Fibroblast of skin of left biceps (primary cell): ENCODE measurements around the gene TAF1C.

ENCODE experiments used
- DNase-seq, 2 experiments: peaks; one replicate each; pipeline ENCODE4 v3.0.0-alpha.2; 2013; ENCODE audit warnings: low read depth in 2 of 2

TAF1C gene

DNA sequence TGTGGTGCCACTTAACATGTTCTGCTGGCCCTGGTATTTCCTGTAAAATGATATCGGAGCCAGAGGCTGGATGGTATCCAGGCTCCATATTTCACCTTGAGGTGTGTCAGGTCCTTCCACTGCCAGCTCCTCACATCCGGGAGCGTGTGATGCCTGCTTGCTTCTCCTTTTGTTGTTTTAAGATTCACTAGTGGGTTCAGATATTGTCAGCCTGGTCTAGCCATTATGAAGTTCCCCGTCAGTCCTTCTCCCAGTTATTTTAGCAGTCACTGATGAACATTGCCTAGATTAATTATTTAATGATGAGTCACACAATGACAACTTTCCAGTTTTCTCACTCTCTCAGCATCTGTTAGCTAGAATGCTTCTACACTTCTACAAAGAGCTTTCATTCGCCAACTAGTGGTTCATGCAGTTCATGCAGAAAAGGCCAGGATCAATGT, 30.5 kb downstream of the TAF1C start:
- DNase-seq = no peak

DNA sequence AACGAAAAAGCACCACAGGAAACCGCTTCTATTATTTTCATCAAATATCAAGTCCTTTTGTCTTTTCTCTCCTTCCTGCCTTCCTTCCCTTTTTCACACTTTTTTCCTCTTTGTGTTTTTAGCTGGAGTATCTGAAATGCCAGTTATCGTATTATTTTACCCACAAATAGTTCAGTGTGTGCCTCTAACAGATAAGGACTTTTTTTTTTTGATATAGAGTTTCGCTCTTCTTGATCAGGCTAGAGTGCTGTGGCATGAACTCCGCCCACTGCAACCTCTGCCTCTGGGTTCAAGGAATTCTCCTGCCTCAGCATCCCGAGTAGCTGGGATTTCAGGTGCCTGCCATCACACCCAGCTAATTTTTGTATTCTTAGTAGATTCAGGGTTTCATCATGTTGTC, 31.1 kb downstream of the TAF1C start:
- no peak for DNase-seq

DNA sequence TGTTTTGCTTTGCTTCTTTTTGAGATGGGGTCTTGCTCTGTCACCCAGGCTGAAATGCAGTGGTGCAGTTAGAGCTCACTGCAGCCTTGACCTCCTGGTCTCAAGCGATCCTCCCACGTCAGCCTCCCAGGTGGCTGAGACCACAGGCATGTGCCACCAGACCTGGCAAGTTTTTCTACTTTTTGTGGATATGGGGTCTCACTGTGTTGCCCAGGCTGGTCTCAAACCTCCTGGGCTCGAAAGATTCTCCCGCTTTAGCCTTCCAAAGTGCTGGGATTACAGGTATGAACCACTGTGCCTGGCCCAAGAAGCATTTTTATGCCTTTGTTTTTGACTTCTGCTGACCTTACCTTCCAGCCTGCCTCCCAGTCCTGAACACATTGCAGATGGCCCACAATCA, 31.6 kb downstream of the TAF1C start:
- no peak for DNase-seq

DNA sequence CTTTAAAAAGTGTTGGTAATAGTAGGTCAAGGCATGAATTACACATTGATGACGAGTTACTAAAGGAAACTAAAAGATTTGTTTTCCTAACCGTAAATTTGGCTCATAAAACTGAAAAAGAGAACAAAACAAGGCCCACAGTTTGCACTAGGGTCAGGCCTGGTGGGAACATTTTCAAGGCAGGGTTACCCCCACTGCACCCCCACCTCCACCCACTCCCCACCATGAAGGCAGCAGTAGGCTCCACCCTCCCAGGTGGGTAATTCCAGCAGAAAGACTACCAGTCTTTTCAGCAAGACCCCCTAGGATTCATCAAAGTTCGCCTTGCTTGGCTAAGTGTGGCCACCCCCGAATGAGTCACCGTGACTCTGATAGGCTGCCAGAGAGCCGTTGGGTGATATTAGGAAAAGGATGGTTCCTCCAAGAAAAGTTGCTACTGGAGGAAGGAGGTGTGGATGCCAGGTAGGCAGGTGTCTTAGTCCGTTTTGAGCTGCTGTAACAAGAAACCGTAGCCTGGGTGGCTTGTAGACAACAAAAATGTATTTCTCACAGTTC, 33.1 kb downstream of the TAF1C start:
- no peak for DNase-seq

DNA sequence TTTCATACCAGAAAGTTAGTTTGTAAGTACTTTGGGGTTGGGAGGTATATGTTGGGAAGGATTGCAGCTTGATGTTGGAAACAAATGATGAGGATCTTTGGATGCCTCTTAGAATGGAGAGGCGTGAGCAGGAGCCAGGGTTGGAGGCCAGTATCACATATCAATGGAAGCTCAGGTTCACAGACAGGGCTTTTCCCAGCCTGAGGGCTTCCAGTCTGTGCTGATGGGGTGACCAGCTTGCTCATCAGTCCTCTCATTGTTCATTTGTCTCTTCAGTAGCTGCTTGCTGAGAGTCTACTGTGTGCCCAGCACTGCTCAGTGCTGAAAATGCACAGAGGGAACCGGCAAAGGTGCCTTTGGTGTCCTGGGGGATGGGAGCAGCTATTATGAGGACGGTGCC, 35.9 kb downstream of the TAF1C start:
- DNase-seq = no peak

DNA sequence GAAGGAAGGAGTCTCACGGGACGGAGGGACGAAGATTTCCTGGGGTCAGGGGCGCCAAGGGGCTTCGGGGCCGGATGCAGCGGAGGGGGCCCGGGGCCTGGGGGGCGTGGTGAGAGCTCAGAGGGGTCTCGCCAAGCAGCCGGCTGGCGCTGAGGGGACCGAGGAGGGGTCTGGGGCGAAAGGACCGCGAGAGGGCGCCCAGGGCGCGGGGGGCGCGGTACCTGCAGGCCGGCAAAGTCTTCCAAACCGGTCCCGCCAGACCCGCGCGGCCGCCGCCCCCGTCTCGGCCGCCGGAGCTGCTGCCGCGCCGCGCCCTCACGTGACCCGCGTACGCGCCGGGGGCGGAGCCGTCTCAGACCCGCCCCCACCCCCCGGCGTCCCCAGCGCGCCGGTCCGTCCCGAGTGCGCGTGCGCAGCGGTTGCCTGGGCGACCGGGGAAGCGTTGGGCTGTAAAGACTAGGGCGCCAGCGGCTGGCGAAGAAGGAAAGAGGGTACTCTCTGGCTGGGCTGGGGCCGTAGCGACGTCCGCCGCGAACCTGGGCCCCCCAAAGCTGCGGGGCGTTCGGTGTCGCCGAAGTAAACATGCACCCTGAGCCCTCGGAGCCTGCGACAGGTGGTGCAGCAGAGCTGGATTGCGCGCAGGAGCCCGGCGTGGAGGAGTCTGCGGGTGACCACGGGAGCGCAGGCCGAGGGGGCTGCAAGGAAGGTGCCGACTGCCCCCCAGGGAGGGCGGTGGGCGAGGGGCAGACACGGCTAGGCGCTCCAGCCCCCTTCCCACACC, 41.8 kb downstream of the TAF1C start, which contains the start of the genes DNAAF1 and HSDL1:
Gene DNAAF1, plus strand, starts transcription at position 450 of the 781 bp plus-strand sequence. Its CDS starts 133 bp downstream, at position 583.
Gene HSDL1, minus strand, starts transcription at position 319 of the 781 bp plus-strand sequence. CDS start 13,856 bp downstream, outside the sequence.
- peak; percentile 51 for DNase-seq

DNA sequence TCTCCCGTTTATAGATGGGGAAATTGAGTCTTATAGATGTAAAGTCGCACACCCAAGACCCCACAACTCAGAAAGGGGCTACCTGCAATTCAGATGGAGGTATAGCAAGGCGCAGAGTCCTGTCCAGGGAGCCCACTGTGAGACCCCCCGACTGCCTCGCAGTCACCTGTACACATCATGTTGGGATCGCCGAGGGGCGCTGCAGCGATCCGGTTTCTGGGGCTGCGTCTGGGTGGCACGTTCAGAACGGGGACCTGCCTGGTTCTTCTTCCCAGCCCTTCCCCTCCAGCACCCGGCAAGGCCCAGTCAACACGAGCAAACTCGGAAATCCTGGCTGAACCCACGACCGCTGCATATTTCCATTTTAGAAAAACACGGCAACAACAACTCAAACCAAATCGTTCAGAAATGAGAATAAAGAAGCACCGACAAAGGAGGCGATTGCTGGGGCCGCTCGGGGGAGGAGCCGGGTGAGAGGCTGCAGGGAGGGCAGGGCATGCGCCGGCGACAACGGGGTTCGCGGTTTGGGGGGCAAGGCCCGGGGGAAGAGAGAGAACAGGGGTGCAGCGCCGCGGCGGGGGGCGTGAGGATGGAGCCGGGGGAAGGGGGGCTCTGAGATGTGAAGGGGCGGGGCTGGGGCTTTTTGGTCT, 42.5 kb downstream of the TAF1C start:
- DNase-seq = no peak

DNA sequence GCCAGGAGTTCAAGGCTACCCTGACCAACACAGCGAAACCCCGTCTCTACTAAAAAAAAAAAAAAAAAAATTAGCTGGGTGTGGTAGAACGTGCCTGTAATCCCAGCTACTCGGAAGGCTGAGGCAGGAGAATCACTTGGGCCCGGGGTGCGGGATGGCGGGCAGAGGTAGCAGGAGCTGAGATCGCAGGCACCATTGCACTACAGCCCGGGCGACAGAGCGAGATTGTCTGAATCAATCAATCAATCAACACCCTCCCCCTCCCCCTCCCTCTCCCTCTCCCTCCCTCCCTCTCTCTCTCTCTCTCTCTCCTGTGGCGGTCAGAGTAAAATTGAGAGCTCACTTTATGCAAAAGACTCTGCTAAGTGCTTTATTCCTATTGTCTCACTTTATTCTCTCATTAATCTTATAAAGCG, 43.1 kb downstream of the TAF1C start:
- no peak for DNase-seq

DNA sequence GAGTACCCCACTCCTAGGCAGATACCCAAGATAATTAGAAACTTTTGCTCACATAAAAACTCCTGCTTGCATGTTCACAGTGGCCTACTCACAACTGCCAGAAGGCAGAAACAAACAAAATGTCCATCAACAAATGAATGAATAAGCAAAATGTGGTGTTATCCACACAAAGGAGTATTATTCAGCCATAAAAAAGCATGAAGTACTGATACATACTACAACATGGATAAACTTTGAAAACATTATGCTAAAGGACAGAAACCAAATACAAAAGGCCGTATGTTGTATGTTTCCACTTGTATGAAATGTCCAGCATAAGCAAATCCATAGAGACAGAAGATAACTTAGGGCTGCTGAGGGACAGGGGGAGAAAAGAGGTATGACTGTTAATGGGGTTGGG, 43.8 kb downstream of the TAF1C start:
- DNase-seq = no peak

DNA sequence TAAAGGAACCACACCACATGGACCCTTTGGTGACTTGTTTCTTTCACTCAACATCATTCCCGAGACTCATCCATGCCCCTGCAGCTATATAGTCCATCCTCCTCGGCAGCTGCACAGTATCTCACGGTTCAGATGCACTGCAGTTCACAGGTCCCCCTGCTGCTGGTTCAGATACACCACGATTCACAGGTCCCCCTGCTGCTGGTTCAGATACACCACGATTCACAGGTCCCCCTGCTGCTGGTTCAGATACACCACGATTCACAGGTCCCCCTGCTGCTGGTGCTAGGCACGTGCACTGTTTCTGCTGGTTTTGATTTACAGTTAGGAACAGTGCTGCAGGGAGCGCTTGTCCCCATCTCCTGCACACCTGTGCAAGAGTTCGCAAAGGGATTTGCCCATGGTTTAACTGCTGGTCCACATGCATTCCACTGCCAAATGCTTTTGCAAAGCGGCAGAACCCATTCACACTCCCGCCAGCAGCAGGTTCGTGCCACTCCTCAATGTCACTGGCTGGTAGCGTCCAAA, 45.6 kb downstream of the TAF1C start:
- DNase-seq = no peak

DNA sequence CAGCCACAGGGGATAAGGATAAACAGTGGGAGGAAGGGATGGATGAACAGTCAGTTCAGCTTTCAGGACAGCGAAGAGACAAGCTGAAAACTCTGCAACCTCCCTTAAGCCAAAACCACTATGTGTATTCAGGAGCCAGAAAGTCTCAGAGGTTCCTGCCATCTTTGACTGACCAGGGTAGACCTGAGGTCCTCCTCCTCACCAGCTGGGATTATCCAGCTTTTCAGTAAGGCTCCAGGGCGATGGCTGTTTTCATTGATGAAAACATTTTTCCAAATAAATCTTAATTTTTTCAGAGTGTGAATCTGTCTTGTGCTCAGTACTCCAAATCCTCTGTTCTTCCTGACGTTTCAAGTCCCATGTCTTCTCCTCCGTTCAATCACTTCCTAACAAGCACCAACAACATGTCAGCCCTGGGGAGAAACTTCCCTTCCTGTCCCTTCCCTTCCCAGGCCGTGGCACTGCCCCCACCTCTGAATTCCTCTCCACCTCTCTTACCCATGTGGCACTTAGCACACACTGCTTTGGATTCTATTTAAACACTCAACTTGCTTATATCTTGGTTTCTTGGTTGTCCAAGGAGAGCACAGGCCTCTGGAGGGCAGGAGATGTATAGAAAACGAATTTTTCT, 47.1 kb downstream of the TAF1C start:
- DNase-seq = no peak

DNA sequence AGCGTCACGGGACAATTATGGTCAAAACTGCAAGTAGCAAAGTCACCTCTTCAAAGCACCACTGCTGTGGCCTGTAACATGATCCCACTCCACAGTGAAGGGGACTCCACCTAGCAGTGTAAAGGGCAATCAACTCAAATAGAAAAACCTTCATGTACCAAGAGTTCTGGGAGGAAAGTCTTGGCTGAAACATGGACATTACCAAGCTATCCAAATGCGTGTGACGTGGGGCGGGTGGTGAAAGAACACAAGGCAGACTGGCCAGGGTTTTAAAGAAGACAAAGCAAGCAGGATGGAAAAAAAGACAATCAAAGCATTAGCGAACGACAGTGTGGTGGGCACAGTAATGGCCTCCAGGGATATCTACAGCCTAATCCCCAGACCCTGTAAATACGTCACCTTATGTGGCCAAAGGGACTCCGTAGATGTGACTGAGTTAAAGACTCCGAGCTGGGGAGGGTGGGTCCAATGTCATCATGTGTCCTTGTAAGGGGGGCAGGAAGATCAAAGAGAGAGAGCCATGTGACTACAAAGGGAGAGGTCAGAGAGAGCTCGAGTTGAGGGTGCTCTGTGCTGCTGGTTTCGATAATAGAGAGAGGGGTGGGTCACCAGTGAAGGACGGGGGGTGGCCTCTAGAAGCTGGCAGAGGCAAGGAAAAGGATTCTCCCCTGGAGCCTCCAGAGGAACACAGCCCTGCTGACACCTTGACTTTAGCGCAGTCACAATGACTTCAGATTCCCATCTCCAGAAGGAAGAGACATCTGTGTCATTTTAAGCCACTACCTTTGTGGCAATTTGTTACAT, 47.8 kb downstream of the TAF1C start:
- no peak for DNase-seq

DNA sequence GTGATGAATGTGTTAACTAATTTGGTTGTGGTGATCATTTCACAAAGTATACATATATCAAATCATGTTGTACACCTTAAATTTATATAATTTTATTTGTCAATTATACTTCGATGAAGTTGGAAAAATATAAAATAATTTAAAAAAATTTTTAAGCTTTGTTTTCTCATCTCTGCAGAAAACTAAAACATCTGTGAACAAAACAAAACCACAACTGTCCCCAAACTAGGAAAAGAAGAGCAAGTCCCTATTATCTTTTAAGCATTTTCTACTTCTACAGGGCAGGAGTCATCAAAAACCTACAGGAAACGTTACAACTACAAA, 48.4 kb downstream of the TAF1C start:
- no peak for DNase-seq

DNA sequence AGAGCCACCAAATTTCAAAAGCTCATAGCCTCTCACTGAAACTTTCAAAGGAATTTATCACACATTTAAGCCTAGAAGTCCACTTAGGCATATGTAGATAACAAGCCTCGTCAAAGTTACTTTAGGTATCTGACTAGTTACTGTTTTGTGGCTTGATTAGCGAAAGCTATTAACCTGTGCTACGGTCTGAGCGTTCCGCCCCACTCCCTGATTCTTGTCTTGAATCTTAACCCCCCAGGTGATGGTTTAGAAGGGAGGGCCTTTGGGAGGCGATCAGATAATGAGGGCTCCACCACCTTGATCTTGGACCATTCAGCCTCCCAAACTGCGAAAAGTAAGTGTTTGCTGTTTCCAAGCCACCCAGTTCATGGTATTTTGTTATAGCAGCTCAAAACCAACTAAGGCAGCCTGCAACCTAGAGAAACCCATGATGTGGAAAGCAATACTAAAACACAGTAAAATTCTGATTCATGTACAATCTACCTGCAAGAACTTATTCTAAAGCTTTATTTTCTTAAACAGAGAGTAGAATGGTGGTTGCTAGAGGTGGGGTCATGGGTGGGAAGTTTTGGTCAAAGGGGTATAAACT, 49.0 kb downstream of the TAF1C start:
- no peak for DNase-seq

DNA sequence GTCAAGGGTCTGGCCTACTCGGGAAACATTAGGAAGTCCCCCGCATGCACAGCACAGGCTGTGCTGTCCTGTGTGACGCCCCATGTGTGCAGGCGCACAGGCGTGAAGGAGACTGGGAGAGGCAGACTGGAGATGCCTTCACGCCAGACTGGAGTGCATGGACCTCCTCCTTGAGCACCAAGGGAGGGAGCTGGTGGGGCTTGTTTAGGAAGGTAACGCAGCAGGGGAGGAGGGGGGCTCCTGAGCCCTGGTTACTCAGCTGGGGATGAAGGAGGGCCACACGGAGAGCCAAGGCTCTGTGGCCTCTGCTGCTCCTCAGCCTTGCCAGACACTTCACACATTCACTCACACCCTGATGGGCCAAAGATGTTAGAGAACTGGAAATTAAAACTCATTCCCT, 49.6 kb downstream of the TAF1C start:
- no peak for DNase-seq

DNA sequence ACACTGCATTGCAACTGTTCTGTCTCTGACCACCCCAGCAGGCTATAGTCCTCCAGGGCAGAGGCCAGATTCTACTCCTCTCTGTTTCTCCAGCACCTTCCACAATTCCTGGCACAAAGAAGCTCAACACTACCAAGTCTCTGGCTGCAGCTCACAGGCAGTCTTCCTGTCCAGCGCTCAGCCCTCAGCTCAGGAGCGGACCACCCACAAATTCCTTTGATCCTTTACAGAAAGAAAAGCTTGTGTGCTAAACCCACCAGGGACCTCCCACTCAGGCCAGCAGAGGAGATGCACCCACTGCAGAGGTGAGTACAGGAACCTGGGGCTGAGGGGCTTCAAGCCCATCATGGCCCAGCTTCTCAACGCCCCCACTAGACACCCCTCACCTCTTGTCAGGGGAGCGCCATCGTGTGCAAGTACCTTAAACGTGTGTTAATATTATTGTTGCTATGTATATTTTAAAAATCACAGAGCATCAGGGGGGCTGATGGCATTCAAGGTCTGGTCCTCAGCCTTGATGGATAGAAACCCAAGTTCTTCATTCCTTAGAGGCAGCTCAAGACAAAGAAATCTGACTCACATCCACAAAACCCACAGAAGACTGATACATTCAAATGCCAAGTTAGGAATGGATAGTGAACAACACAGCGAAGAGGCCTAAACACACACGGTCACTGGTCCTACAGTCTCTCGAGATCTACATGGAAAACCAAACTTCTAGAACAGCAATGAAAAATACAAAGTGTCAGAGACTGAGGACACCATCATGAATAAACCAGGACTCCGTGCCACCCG, 50.3 kb downstream of the TAF1C start:
- no peak for DNase-seq

DNA sequence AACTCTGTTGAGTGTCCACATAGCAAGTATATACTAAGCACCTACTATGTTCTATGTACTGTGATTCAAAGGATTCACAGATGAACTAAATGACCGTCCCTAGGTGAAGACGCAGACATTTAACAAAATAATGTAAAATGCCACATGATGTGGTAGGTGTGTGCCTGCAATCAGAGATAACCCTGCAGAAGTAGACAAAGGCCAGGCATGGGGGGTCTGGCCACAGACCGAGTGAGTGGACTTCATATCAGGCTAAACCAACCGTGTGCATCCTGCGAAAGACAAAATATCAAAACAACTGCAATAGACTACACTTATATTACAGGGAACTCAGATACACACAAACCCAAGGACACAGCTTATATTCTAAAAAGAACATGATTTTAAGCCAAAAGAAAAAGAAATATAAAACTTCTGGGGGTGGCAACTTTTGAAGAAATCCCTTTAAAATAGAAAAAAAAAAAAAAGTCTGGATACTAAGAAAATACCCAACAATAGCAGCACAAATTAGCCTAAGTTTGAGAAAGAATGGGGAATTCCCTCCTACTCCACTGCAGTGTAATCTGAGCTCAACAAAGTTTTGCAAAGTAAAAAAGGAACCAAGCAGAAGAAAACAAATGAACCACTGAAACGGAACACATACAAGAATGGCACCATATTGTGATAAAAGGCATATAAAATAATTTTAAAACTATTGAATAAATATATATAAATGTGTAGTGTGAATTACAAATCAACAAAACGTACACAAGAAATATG, 54.2 kb downstream of the TAF1C start:
- DNase-seq = no peak

DNA sequence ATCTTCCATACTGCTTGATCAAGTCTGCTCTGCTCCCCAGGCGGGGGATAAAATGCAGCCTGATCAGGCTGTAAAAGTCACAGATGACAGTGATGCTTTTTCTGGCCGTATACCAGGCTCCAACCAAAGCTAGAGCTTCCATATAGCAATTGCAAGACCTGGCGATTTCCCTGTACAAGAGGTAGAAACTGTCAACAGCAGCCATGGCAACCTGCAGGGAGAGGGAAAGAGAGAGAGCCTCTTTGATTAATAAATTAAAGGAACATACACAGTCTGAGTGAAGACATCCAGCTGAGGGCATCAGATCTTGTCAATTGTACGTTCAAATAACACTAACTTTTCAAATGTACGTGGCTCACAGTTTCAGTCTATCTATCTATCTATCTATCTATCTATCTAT, 55.7 kb downstream of the TAF1C start:
- DNase-seq = no peak
